ENCODE measurements around the gene PRR12. TPM values are rescaled to one million over a fixed set of nuclear protein-coding genes. Genes with fewer than 3 reads are reported as not detected.
"Not testable (repeated sequence)": the region's sequence is repeated elsewhere in the genome, so short reads cannot be mapped to it uniquely, and the experiment has no call there.

PRR12 gene
- total and polyA plus RNA-seq, 7 experiments from 2014 or later, result 0.25 to 69.4 (median 51.8) TPM

DNA sequence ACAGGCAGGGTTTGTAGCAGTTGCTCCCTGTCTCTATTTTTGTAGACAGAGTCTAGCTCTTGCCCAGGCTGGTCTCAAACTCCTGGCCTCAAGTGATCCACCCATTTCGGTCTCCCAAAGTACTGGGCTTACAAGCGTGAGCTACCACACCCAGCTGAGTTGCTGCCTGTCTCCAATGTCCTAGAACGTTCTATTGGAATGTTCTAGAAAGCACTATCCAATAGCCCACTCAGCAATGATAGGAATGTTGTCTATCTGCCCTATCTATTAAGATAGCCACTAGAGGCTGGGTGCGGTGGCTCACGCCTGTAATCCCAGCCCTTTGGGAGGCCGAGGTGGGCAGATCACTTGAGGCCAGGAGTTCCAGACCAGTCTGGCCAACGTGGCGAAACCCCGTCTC is 42.3 kb downstream of the PRR12 start:
- POLR2A ChIA-PET, result interaction anchor here (0.7 kb wide), 1 partner anchor 270 kb away, joined by 6 read pairs; no protein-coding TSS in a partner anchor
- not testable (repeated sequence) for H3K36me3 Mint-ChIP-seq

DNA sequence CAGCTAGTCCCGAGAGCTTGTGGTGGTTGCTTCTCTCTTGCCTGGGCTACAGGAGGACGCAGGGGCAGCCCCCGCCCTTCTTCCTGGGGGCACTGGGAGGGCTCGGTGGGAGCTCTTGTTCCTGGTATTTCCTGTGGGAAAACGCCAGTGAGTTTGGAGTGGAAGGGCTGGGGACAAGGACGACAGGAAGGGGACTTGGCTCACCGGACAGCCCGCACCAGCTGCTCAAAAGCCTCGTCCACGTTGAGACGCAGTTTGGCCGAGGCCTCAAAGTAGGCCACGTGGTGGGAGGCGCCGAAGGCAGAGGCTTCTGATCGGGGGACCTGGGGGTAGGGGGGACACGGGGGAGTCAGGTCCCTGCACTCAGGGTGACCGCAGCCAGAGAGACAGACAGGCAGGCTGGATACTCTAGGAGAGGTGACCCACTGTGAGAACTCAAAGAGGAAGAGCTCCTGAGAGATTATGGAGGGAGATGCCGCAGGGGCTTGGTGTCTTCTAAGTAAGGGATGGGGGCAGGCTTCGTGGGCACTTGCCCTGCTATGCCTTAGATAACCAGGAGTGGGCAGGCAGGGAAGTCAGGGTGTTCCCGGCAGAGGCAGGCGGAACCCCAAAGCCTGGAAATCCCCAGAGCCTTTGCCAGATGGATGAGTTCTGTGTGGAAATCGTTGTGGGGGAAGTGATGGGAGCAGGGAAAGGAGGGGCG is 44.7 kb downstream of the PRR12 start:
- Mint-ChIP-seq H3K27me3 (peaks cover 0 to 4% (median 0%) of the 10 kb centered on the region in 5 donors), H3K4me1 (peaks cover 25 to 31% (median 29%) of the 10 kb centered on the region in 7 donors), H3K4me3 (no peak overlapping the region), H3K27ac (peak overlapping the region in 5 of 9 donors; percentile 22 to 64 (median 52)), H3K36me3 (peaks cover 0 to 2% (median 0%) of the 10 kb centered on the region in 5 donors), H3K9me3 (peaks cover 0 to 2% (median 0%) of the 10 kb centered on the region in 11 donors)
- CTCF ChIA-PET, result no interaction called here
- ATAC-seq, result no peak
- Histone ChIP-seq H3K27ac (ENCODE audit: low read depth, low read length) (no peak overlapping the region), H3K4me3 (ENCODE audit: low read length) (no peak overlapping the region), H3K9me3 (ENCODE audit: control insufficient read depth in 2 of 3, low read length in 3 of 3) (no peaks in the 10 kb centered on the region), H3K27me3 (ENCODE audit: control insufficient read depth in 2 of 2, insufficient read depth in 2 of 2, low read length in 2 of 2) (no peaks in the 10 kb centered on the region), H3K4me1 (ENCODE audit: control insufficient read depth in 2 of 2, insufficient read depth in 2 of 2, low read length in 2 of 2) (peaks cover 6 to 22% of the 10 kb centered on the region in 2 donors), H3K36me3 (ENCODE audit: control insufficient read depth in 2 of 3, insufficient read depth in 3 of 3, low read length in 3 of 3) (no peaks in the 10 kb centered on the region)
- POLR2A ChIA-PET, result no interaction called here
- intact Hi-C loops (cut with micrococcal nuclease), result no loop called here
- DNase-seq, result no peak

More for the DNA sequence above, 42.3 kb downstream of the PRR12 start:
- H3K4me1 ChIP-seq (ENCODE audit: control insufficient read depth in 2 of 2, insufficient read depth in 2 of 2, low read length in 2 of 2); H3K4me3 Mint-ChIP-seq; H3K4me3 ChIP-seq (ENCODE audit: low read length); H3K27me3 ChIP-seq (ENCODE audit: control insufficient read depth in 2 of 2, insufficient read depth in 2 of 2, low read length in 2 of 2); H3K27me3 Mint-ChIP-seq; H3K9me3 ChIP-seq (ENCODE audit: control insufficient read depth in 2 of 3, low read length in 3 of 3); H3K36me3 ChIP-seq (ENCODE audit: control insufficient read depth in 2 of 3, insufficient read depth in 3 of 3, low read length in 3 of 3); DNase-seq; CTCF ChIA-PET; intact Hi-C loops (cut with micrococcal nuclease); H3K27ac ChIP-seq (ENCODE audit: low read depth, low read length); ATAC-seq; H3K9me3 Mint-ChIP-seq: not testable (repeated sequence)
- H3K4me1 Mint-ChIP-seq, result peaks cover 8 to 11% (median 9%) of the 10 kb centered on the region in 7 donors
- H3K27ac Mint-ChIP-seq, result peak overlapping the region in 2 of 9 donors; percentile 45 to 65

DNA sequence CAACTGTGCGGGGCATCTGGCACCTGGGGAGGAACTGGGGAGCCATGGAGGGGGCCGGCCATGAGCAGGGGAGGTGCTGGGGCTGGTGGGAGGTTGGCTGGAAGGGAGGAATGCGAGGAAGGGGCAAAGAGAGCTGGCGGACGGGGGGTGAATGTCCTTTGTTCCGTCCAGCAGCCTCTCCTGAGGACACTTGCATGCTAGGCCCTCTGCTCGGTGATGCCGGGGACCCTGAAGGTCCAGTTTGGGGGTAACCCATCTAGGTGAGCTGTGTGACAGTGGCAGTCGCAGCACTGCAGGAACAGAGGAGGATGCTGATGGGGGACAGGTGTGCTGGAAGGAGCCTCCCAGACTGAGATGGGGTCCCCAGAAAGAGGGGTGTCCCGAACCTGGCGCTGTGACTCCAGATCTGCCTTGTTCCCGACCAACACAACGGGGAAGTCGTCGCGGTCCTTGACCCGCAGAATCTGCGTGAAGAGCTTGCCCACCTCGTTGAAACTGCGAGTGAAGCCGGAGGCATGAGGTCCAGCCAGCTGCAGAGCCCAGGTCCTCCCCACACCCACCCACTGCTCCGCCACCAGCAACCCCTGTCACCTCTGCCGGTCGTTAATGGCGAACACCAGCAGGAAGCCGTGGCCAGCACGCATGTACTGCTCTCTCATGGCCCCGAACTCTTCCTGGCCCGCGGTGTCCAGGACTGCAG is 45.4 kb downstream of the PRR12 start:
- no peak for ATAC-seq
- CTCF ChIA-PET, result no interaction called here
- Mint-ChIP-seq H3K27ac (peak overlapping the region in 4 of 9 donors; percentile 21 to 64 (median 46)), H3K27me3 (peaks cover 0 to 4% (median 0%) of the 10 kb centered on the region in 5 donors), H3K4me1 (peaks cover 30 to 36% (median 34%) of the 10 kb centered on the region in 7 donors), H3K4me3 (no peak overlapping the region), H3K36me3 (peaks cover 0 to 2% (median 0%) of the 10 kb centered on the region in 5 donors), H3K9me3 (peaks cover 0 to 2% (median 0%) of the 10 kb centered on the region in 11 donors)
- H3K27ac ChIP-seq (ENCODE audit: low read depth, low read length), result no peak overlapping the region
- intact Hi-C loops (cut with micrococcal nuclease), result no loop called here
- H3K27me3 ChIP-seq (ENCODE audit: control insufficient read depth in 2 of 2, insufficient read depth in 2 of 2, low read length in 2 of 2), result no peaks in the 10 kb centered on the region
- POLR2A ChIA-PET, result interaction anchor here (0.6 kb wide), 1 partner anchor 277 kb away, joined by 4 read pairs; no protein-coding TSS in a partner anchor
- DNase-seq, result no peak
- no peak overlapping the region for H3K4me3 ChIP-seq (ENCODE audit: low read length)
- H3K4me1 ChIP-seq (ENCODE audit: control insufficient read depth in 2 of 2, insufficient read depth in 2 of 2, low read length in 2 of 2), result peaks cover 13 to 28% of the 10 kb centered on the region in 2 donors
- no peaks in the 10 kb centered on the region for H3K9me3 ChIP-seq (ENCODE audit: control insufficient read depth in 2 of 3, low read length in 3 of 3)
- no peaks in the 10 kb centered on the region for H3K36me3 ChIP-seq (ENCODE audit: control insufficient read depth in 2 of 3, insufficient read depth in 3 of 3, low read length in 3 of 3)

DNA sequence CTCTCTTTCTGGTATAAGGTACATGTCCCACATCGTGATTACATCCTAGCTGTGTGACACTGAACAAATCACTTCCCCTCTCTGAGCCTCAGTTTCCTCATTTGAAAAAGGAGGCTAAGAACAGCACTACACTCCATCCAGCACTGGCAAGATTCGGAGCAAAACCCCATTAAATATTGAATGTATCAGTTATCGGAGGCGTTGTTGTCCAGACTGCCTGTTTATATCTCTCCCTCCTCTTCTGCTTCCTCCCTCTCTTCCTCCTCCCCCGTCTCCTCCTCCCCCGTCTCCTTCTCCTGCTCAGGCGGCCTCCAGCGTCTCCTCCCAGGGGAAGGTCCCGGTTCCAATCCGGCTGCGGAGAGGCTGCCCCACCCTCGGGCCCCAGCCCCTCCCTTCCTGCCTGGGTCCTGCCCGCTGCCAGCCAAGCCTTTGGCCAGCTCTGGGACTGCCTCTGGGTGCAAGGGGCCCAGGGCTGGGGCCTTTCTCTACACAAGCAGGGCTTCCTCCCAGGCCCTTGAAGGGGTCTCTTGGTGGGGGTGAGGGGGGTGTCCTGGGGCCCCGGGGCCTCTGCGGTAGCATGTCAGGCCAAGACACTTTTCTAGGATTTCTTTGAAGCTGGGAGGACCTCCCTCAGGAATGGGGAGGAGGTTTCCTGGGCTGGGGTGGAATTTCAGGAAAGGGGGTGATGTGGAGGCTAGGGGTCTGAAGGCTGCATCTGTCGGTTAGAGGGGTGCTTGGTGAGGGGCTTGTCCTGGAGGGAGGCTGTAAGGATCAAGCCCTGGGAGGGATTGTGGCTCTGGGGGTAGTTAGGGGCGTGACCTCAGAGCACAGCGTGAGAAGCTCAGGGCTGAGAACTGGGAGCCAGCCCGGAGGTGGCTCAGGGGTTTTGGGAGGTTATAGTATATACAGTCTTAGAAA is 47.1 kb downstream of the PRR12 start:
- ATAC-seq, result no peak

DNA sequence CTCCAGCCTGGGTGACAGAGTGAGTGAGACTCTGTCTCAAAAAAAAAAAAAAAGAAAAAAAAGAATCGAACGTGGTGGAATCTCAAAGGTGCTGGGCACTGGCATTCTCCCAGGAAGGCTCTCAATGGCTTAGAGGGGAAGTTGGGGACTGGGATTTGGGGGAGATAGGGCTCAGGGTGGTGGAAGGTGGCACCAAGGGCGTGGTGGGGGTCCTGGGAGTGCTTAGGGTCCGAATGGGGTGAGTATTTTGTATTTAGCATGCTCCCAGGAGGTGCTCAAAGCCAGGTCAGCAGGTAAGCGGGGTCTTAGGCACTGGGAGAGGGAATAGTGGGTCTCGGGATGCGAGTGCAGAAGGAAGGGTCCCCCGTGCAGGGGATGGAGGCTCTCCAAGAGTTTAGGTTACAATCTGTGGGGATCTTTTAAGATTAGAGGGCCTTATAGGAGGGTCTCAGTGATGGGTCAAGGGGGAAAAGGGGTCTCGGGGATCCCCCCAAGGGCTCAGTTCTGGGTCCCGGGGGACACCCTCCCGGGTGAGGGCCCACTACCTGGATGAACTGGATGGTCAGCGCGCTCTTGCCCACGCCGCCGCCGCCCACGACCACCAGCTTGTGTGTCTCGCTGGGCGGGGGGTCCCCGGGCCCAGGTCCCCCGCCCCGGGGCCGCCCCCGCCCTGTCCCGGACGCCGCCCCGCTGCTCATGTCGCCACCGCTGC is 48.6 kb downstream of the PRR12 start:
- ATAC-seq, result no peak
- Mint-ChIP-seq H3K27ac (peak overlapping the region; percentile 57 to 99 (median 95)), H3K4me3 (peak overlapping the region; percentile 86 to 98 (median 93)), H3K9me3 (peaks cover 0 to 2% (median 0%) of the 10 kb centered on the region in 11 donors), H3K4me1 (peaks cover 51 to 65% (median 56%) of the 10 kb centered on the region in 7 donors), H3K27me3 (peaks cover 0 to 6% (median 0%) of the 10 kb centered on the region in 5 donors), H3K36me3 (peaks cover 0 to 5% (median 0%) of the 10 kb centered on the region in 5 donors)
- ChIA-PET POLR2A (interaction anchor here (0.6 to 11.1 kb wide), 18 partner anchors 14 to 289 kb away, joined by 3 to 187 read pairs (median 6); partner anchors contain the start of genes BCL2L12, IRF3, NOSIP and PRMT1), CTCF (interaction anchor here (0.6 to 1.8 kb wide), 7 partner anchors 25 to 905 kb away, joined by 3 to 11 read pairs (median 4); partner anchors contain the start of genes BCL2L12 and IRF3)
- Histone ChIP-seq H3K4me1 (ENCODE audit: control insufficient read depth in 2 of 2, insufficient read depth in 2 of 2, low read length in 2 of 2) (peaks cover 27 to 40% of the 10 kb centered on the region in 2 donors), H3K27ac (ENCODE audit: low read depth, low read length) (peak overlapping the region; percentile 95), H3K36me3 (ENCODE audit: control insufficient read depth in 2 of 3, insufficient read depth in 3 of 3, low read length in 3 of 3) (peaks cover 0 to 4% (median 0%) of the 10 kb centered on the region in 3 experiments), H3K4me3 (ENCODE audit: low read length) (peak overlapping the region; percentile 64), H3K27me3 (ENCODE audit: control insufficient read depth in 2 of 2, insufficient read depth in 2 of 2, low read length in 2 of 2) (no peaks in the 10 kb centered on the region), H3K9me3 (ENCODE audit: control insufficient read depth in 2 of 3, low read length in 3 of 3) (no peaks in the 10 kb centered on the region)
- intact Hi-C loops (cut with micrococcal nuclease), result loop anchor here (1.0 to 10.0 kb wide), 21 partner anchors 26 to 1469 kb away; partner anchors contain the start of genes AKT1S1 (in 1 of the 2), BCL2L12 (in 1 of the 2), C19orf73 (in 1 of the 2) and CYTH2 (in 1 of the 2)
- peak in 4 of 9 donors; percentile 7 to 28 (median 20) for DNase-seq

More for the DNA sequence above, 47.1 kb downstream of the PRR12 start:
- H3K4me3 ChIP-seq (ENCODE audit: low read length), result no peak overlapping the region
- Mint-ChIP-seq H3K9me3 (peaks cover 0 to 2% (median 0%) of the 10 kb centered on the region in 11 donors), H3K27ac (peak overlapping the region; percentile 69 to 96 (median 87)), H3K27me3 (peaks cover 0 to 6% (median 0%) of the 10 kb centered on the region in 5 donors), H3K36me3 (peaks cover 0 to 2% (median 0%) of the 10 kb centered on the region in 5 donors), H3K4me1 (peaks cover 38 to 50% (median 44%) of the 10 kb centered on the region in 7 donors), H3K4me3 (peak overlapping the region; percentile 34 to 96 (median 82))
- ChIA-PET POLR2A (interaction anchor here (1.2 to 1.9 kb wide), 3 partner anchors 22 to 47 kb away, joined by 3 to 5 read pairs (median 4); partner anchors contain the start of gene PRR12), CTCF (no interaction called here)
- H3K9me3 ChIP-seq (ENCODE audit: control insufficient read depth in 2 of 3, low read length in 3 of 3), result no peaks in the 10 kb centered on the region
- no peaks in the 10 kb centered on the region for H3K27me3 ChIP-seq (ENCODE audit: control insufficient read depth in 2 of 2, insufficient read depth in 2 of 2, low read length in 2 of 2)
- intact Hi-C loops (cut with micrococcal nuclease), result no loop called here
- DNase-seq, result no peak
- peaks cover 0 to 4% (median 0%) of the 10 kb centered on the region in 3 experiments for H3K36me3 ChIP-seq (ENCODE audit: control insufficient read depth in 2 of 3, insufficient read depth in 3 of 3, low read length in 3 of 3)
- H3K27ac ChIP-seq (ENCODE audit: low read depth, low read length), result peak overlapping the region; percentile 41
- H3K4me1 ChIP-seq (ENCODE audit: control insufficient read depth in 2 of 2, insufficient read depth in 2 of 2, low read length in 2 of 2), result peaks cover 23 to 35% of the 10 kb centered on the region in 2 donors

Measured in naive thymus-derived CD4-positive, alpha-beta T cell (primary cell).